Myocyte (in vitro differentiated cells): ENCODE data around the gene SPANXN3. TPM values are rescaled to one million over a fixed set of nuclear protein-coding genes. Genes with fewer than 3 reads are reported as not detected.
"Not testable (repeated sequence)": the region's sequence is repeated elsewhere in the genome, so short reads cannot be mapped to it uniquely, and the experiment has no call there.

Experiments
- DNase-seq: peaks from one replicate; pipeline ENCODE4 v3.0.0-alpha.2; 2012; ENCODE audit warnings: low read depth
- polyA plus RNA-seq: library from polyadenylated mRNA; unstranded; fragments of >200 nt; gene quantifications from one replicate; pipeline ENCODE4 v1.2.1, GENCODE V29; 2012; ENCODE audit warnings: missing spikeins
- total RNA-seq: library from RNA; depleted of rRNA; stranded (reverse); fragments of >200 nt; gene quantifications from 2 replicates; pipeline ENCODE4 v1.2.3, GENCODE V29; 2014

The SPANXN3 gene
- not detected in 2 replicates for total RNA-seq
- not detected for polyA plus RNA-seq

DNA sequence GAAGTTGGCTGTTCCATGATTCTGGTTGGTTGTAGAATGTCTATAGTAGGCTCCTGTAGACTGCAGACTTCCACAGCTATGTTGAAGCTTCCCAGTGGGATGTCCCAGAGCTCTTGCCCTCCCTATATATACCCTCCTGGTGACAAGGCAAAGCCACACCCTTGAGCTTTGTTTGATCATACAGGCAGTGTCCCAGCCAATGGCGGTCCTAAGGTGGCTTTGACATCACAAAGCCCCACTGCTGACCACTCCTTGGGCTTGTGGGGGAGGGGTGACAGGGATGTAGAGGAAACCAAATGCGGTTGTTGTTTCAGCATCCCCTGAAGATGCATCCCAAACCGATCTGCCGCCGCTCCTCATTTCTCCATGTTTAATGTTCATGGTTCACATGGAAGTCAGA is at the start of gene SPANXN3:
TSS of gene SPANXN3 (minus strand) at position 101 of the 400 bp plus-strand sequence. CDS start at position 17, 84 bp downstream.
- DNase-seq: not testable (repeated sequence)

GRCh38 chrX:143536176-143536575 is 18.9 kb upstream of the SPANXN3 start:
- DNase-seq: peak; percentile 24

DNA sequence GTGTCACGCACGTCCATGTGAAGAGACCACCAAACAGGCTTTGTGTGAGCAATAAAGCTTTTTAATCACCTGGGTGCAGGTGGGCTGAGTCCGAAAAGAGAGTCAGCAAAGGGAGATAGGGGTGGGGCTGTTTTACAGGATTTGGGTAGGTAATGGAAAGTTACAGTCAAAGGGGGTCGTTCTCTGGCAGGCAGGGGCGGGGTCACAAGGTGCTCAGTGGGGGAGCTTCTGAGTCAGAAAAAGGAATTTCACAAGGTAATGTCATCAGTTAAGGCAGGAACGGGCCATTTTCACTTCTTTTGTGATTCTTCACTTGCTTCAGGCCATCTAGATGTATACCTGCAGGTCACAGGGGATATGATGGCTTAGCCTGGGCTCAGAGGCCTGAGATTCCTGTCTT is 15.1 kb downstream of the SPANXN3 start:
- DNase-seq: not testable (repeated sequence)

- DNase-seq: peak; percentile 59
Observed at GRCh38 chrX:143500751-143501150, 16.5 kb downstream of the SPANXN3 start.

DNA sequence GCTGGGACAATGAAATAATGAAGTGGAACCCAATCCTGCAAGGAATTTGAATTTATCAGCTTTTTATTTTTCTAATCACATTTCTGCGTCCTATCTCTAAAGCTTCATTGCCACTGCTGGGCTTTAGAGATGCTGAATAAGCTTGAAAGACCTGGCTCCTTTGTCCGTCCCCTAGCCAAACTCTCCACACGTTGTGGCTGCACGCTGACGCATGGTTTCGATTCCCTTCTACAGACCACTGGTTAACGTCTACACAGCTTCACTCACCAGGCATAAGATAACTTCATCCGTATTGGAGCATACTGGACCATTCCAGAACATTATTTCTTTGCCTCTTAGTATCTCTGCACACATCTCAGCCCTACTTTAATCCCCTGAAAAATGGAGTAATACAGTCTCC is 31.2 kb downstream of the SPANXN3 start:
- DNase-seq: no peak

GRCh38 chrX:143476751-143477150 is 40.5 kb downstream of the SPANXN3 start:
- DNase-seq: no peak

- DNase-seq: peak; percentile 57
Observed at GRCh38 chrX:143472347-143472938, 44.8 kb downstream of the SPANXN3 start.

DNA sequence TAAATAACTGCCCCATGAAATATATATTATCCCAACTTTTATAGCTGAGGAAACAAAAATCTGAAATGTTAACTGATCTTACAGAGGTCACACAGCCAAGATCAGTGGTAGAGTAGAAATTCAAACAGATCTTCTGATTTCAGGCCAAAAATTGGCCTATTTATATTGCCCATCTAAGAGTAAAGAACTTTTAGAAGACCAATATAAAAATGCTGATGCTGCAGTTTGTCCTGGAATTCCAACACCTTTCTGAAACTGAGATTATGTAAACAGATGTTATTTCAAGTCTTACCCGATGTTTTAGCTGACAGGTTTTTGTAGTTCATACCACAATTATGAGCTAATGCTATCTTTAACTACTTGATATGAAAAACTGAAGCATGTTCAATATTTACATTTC is 51.1 kb downstream of the SPANXN3 start:
- DNase-seq: no peak

DNA sequence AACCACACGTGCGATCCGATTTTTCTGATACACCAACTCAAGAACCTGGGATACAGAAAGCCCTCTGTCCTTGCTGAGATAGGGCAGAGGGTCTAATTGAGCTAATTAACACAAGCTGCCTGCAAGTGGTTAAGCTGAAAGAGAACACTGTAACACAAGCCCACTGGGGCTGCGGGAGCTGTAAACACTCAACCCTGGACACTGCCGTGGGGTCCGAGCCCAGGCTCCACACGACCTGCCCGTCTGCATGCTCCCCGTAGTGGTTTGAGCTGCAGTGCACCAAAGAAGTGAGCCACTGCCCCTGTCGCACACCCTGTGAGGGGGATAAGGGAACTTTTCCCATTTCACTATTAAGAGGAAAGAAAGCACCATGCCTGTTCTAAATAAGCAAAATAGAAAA is 54.6 kb downstream of the SPANXN3 start:
- no peak for DNase-seq

DNA sequence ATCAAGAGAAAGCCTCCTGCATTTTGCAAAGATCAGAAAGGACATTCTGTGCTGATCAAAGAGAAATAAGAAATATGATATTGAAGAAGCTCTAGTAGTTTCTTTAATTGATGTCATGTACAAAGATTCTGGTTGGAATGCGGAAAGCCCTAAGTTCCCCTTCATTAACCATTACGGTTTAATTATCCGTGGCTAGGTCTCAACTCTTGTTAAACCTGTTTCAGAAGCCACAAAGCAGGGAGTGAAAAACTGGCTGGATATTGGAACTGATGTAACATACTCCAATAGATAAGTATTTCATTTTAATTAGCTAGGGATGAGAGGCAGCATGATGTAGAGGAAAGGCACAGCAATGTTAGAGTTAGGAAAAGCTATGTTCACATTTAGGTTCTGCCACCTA is 55.7 kb downstream of the SPANXN3 start:
- no peak for DNase-seq

Other genes with a start within 250 kb of the SPANXN3 start
- gene SLITRK4, start 118.6 kb upstream of the SPANXN3 start, total RNA-seq: 2.8 and 3.5 TPM in 2 replicates
- gene SPANXN2, start 203.3 kb upstream of the SPANXN3 start, total RNA-seq: not detected in 2 replicates